ENCODE data around the gene ATXN10.

The ATXN10 gene

GRCh38 chr22:45861259-45861658 lies 189.6 kb downstream of the ATXN10 start:
- TF ChIP-seq CTCF (IDR thresholded peaks at IDR 0.05; ENCODE audit: low read depth, low read length), result no peak
- DNase-seq (ENCODE audit: extremely low read depth, low read depth), result no peak

- no peak for DNase-seq (ENCODE audit: extremely low read depth, low read depth)
- peak; percentile 89 for TF ChIP-seq CTCF (IDR thresholded peaks at IDR 0.05; ENCODE audit: low read depth, low read length)
These were observed 192.5 kb downstream of the ATXN10 start for GRCh38 chr22:45863981-45864751.

GRCh38 chr22:45864959-45865476 lies 193.4 kb downstream of the ATXN10 start:
- TF ChIP-seq CTCF (IDR thresholded peaks at IDR 0.05; ENCODE audit: low read depth, low read length), result no peak
- no peak for DNase-seq (ENCODE audit: extremely low read depth, low read depth)

- no peak for DNase-seq (ENCODE audit: extremely low read depth, low read depth)
- no peak for TF ChIP-seq CTCF (IDR thresholded peaks at IDR 0.05; ENCODE audit: low read depth, low read length)
These were observed 194.0 kb downstream of the ATXN10 start for GRCh38 chr22:45865561-45866125.

GRCh38 chr22:45866126-45866645 lies 194.6 kb downstream of the ATXN10 start:
- no peak for TF ChIP-seq CTCF (IDR thresholded peaks at IDR 0.05; ENCODE audit: low read depth, low read length)
- DNase-seq (ENCODE audit: extremely low read depth, low read depth), result no peak

- no peak for DNase-seq (ENCODE audit: extremely low read depth, low read depth)
These were observed 195.0 kb downstream of the ATXN10 start for GRCh38 chr22:45866646-45867117.

More at GRCh38 chr22:45866646-45867117, 195.0 kb downstream of the ATXN10 start:
- no peak for TF ChIP-seq CTCF (IDR thresholded peaks at IDR 0.05; ENCODE audit: low read depth, low read length)

Data from AG09319 (cell line).